MCF 10A (cell line): ENCODE measurements around the gene SUGP1. TPM values are rescaled to one million over a fixed set of nuclear protein-coding genes. Genes with fewer than 3 reads are reported as not detected.

Experiments
- BruUV-seq: library from RNA; stranded (reverse); fragments of 400-500 nt; replicated peaks from 2 replicates; lab custom pipeline; 2021; lab: Mats Ljungman, UMichigan
- CTCF ChIA-PET: fragments of 300-600 bp; sonication (Branson Sonifier 250); formaldehyde crosslinking; extraction: SDS; loops from one replicate; lab custom pipeline; 2021; ENCODE audit warnings: antibody characterized with exemption, inconsistent platforms; lab: Yijun Ruan, JAX
- POLR2A ChIA-PET: fragments of 300-600, 350-650 bp; sonication (Branson Sonifier 250); formaldehyde crosslinking; extraction: SDS; loops from one replicate; lab custom pipeline; 2020; ENCODE audit warnings: antibody characterized with exemption, inconsistent platforms; lab: Yijun Ruan, JAX
- DNase-seq: peaks from one replicate; pipeline ENCODE4 v3.0.0-alpha.2; 2018; ENCODE audit not compliant: unreplicated experiment
- H3K27ac Mint-ChIP-seq: one replicate; pipeline ENCODE4 v1.8.0; 2022; ENCODE audit warnings: mild to moderate bottlenecking, low read depth, mixed read lengths; ENCODE audit not compliant: unreplicated experiment
- H3K27me3 Mint-ChIP-seq: one replicate; pipeline ENCODE4 v1.8.0; 2022; ENCODE audit warnings: mixed read lengths; ENCODE audit not compliant: insufficient read depth, unreplicated experiment
- H3K36me3 Mint-ChIP-seq: one replicate; pipeline ENCODE4 v1.8.0; 2022; ENCODE audit warnings: mild to moderate bottlenecking, moderate library complexity, mixed read lengths; ENCODE audit not compliant: insufficient read depth, unreplicated experiment
- H3K4me1 Mint-ChIP-seq: one replicate; pipeline ENCODE4 v1.8.0; 2022; ENCODE audit warnings: mixed read lengths; ENCODE audit not compliant: insufficient read depth, unreplicated experiment
- H3K4me3 Mint-ChIP-seq: one replicate; pipeline ENCODE4 v1.8.0; 2022; ENCODE audit warnings: mild to moderate bottlenecking, moderate library complexity, mixed read lengths; ENCODE audit not compliant: unreplicated experiment
- H3K9me3 Mint-ChIP-seq: one replicate; pipeline ENCODE4 v1.8.0; 2022; ENCODE audit warnings: mixed read lengths; ENCODE audit not compliant: unreplicated experiment
- CTCF ChIP-seq: fragments of 200-600 bp; IDR thresholded peaks from one replicate; pipeline ENCODE4 v1.8.0; 2022; ENCODE audit warnings: antibody characterized with exemption, mild to moderate bottlenecking; ENCODE audit not compliant: unreplicated experiment
- intact Hi-C: fragments of 100-400 bp; cut with micrococcal nuclease; formaldehyde crosslinking; loops from 2 replicates; pipeline ENCODE4 v1.14.1; 2022
- total RNA-seq: library from RNA; stranded (reverse); gene quantifications from 2 replicates; pipeline ENCODE4 v1.2.3, GENCODE V29; 2022

Gene SUGP1
- total RNA-seq, 1 experiment from 2014 or later = 51.1 TPM

- no peaks in the 10 kb centered on the region for H3K36me3 Mint-ChIP-seq
- BruUV-seq = no TSS peak
- POLR2A ChIA-PET = no interaction called here
- peaks cover 22% of the 10 kb centered on the region for H3K27me3 Mint-ChIP-seq
- no peak overlapping the region for H3K4me3 Mint-ChIP-seq
- TF ChIP-seq CTCF = no peak
- intact Hi-C loops = no loop called here
- H3K4me1 Mint-ChIP-seq = no peaks in the 10 kb centered on the region
- no peaks in the 10 kb centered on the region for H3K9me3 Mint-ChIP-seq
- no peak for DNase-seq
- CTCF ChIA-PET = no interaction called here
- no peak overlapping the region for H3K27ac Mint-ChIP-seq
Measured at GRCh38 chr19:19239675-19240074, 80.6 kb downstream of the SUGP1 start.

- ChIA-PET POLR2A (no interaction called here), CTCF (no interaction called here)
- no peak for TF ChIP-seq CTCF
- no peak for DNase-seq
- no peaks in the 10 kb centered on the region for H3K36me3 Mint-ChIP-seq
- peaks cover 22% of the 10 kb centered on the region for H3K27me3 Mint-ChIP-seq
- no peak overlapping the region for H3K4me3 Mint-ChIP-seq
- BruUV-seq = no TSS peak
- no peaks in the 10 kb centered on the region for H3K4me1 Mint-ChIP-seq
- no peak overlapping the region for H3K27ac Mint-ChIP-seq
- intact Hi-C loops = no loop called here
- H3K9me3 Mint-ChIP-seq = no peaks in the 10 kb centered on the region
Measured at GRCh38 chr19:19238126-19238894, 82.0 kb downstream of the SUGP1 start.

GRCh38 chr19:19236173-19236572, 84.1 kb downstream of the SUGP1 start:
- intact Hi-C loops = no loop called here
- Mint-ChIP-seq H3K36me3 (no peaks in the 10 kb centered on the region), H3K4me3 (no peak overlapping the region), H3K4me1 (no peaks in the 10 kb centered on the region), H3K27ac (no peak overlapping the region), H3K9me3 (no peaks in the 10 kb centered on the region), H3K27me3 (peaks cover 22% of the 10 kb centered on the region)
- BruUV-seq = no TSS peak
- DNase-seq = no peak
- TF ChIP-seq CTCF = no peak
- POLR2A ChIA-PET = no interaction called here
- CTCF ChIA-PET = no interaction called here

- POLR2A ChIA-PET = no interaction called here
- H3K4me1 Mint-ChIP-seq = no peaks in the 10 kb centered on the region
- no peaks in the 10 kb centered on the region for H3K36me3 Mint-ChIP-seq
- H3K9me3 Mint-ChIP-seq = no peaks in the 10 kb centered on the region
- no peak for DNase-seq
- CTCF ChIA-PET = interaction anchor here (0.8 to 1.0 kb wide), 3 partner anchors 59 to 256 kb away, joined by 3 to 7 read pairs (median 5); no protein-coding TSS in a partner anchor
- BruUV-seq = no TSS peak
- H3K27me3 Mint-ChIP-seq = peaks cover 12% of the 10 kb centered on the region
- H3K4me3 Mint-ChIP-seq = no peak overlapping the region
- no peak overlapping the region for H3K27ac Mint-ChIP-seq
- intact Hi-C loops = no loop called here
- no peak for TF ChIP-seq CTCF
Measured at GRCh38 chr19:19234220-19234816, 86.0 kb downstream of the SUGP1 start.
